H1 (cell line): ENCODE measurements around the gene FOLR3.

Experiments
- JUN ChIP-seq: IDR thresholded peaks from 2 replicates; pipeline ENCODE4 v1.6.1; 2011; ENCODE audit warnings: low read depth, mild to moderate bottlenecking, improper control_type of control experiment, low read length
- MAFK ChIP-seq: IDR thresholded peaks from 2 replicates; pipeline ENCODE4 v1.6.1; 2012; ENCODE audit warnings: low read depth, mild to moderate bottlenecking, improper control_type of control experiment, low read length
- PHF8 ChIP-seq: fragments of 200-600 bp; sonication (generic); conservative IDR thresholded peaks from 2 replicates; pipeline ENCODE4 v1.7.1; 2012; ENCODE audit warnings: low read depth, mild to moderate bottlenecking, inconsistent platforms, low read length, moderate library complexity
- POLR2AphosphoS5 ChIP-seq: IDR thresholded peaks from 2 replicates; pipeline ENCODE4 v1.6.1; 2011; ENCODE audit warnings: low read depth, low read length
- RAD21 ChIP-seq, 2 experiments: IDR thresholded peaks in 1 of 2; conservative IDR thresholded peaks in 1 of 2; 2 replicates each; pipeline ENCODE4 v1.6.1; 2011; ENCODE audit warnings: low read depth in 2 of 2, low read length in 2 of 2, improper control_type of control experiment in 1 of 2, inconsistent platforms in 1 of 2, mild to moderate bottlenecking in 1 of 2, moderate library complexity in 1 of 2
- TBP ChIP-seq: IDR thresholded peaks from 2 replicates; pipeline ENCODE4 v1.6.1; 2011; ENCODE audit warnings: low read depth, low read length, improper control_type of control experiment
- YY1 ChIP-seq: IDR thresholded peaks from 2 replicates; pipeline ENCODE4 v1.6.1; 2011; ENCODE audit warnings: low read depth, mild to moderate bottlenecking, low read length
- TF ChIP-seq, protein P1 (sequence below), 3 experiments: IDR thresholded peaks; 1 replicate in 2 of 3; 2 replicates in 1 of 3; pipeline versions ENCODE4 v1.5.1 to v1.6.1; 2011; ENCODE audit warnings: low read length in 3 of 3, mild to moderate bottlenecking in 3 of 3, inconsistent platforms in 2 of 3, low read depth in 1 of 3, moderate library complexity in 1 of 3; ENCODE audit not compliant: insufficient read depth in 1 of 3; ENCODE audit errors: control extremely low read depth in 1 of 3

DNA sequence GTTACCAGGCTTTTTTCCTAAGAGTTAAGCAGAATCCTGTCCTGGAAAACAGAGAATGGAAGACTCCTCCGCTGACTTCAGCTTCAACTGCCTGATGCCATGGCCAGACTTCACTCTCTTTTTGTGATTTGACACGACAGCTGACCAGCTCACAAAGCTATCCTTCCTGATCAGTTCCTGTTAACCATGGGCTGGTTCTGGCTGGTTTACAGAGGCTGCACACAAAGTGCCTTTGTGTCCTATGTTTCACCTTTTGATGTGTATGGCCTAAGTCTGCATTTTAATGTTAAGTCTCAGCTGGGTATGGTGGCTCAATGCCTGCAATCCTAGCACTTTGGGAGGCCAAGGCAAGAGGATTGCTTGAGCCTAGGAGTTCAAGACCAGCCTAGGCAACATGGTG, 11.1 kb downstream of the FOLR3 start:
- TF ChIP-seq YY1: no peak
- TF ChIP-seq, protein P1, sequence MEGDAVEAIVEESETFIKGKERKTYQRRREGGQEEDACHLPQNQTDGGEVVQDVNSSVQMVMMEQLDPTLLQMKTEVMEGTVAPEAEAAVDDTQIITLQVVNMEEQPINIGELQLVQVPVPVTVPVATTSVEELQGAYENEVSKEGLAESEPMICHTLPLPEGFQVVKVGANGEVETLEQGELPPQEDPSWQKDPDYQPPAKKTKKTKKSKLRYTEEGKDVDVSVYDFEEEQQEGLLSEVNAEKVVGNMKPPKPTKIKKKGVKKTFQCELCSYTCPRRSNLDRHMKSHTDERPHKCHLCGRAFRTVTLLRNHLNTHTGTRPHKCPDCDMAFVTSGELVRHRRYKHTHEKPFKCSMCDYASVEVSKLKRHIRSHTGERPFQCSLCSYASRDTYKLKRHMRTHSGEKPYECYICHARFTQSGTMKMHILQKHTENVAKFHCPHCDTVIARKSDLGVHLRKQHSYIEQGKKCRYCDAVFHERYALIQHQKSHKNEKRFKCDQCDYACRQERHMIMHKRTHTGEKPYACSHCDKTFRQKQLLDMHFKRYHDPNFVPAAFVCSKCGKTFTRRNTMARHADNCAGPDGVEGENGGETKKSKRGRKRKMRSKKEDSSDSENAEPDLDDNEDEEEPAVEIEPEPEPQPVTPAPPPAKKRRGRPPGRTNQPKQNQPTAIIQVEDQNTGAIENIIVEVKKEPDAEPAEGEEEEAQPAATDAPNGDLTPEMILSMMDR (IDR thresholded peaks at IDR 0.05; ENCODE audit: control extremely low read depth in 1 of 3, insufficient read depth in 1 of 3, low read depth in 1 of 3, low read length in 3 of 3): no peak
- TF ChIP-seq PHF8: no peak
- TF ChIP-seq POLR2AphosphoS5: no peak
- no peak for TF ChIP-seq RAD21 (IDR thresholded peaks at IDR 0.05 in 1 of 2, conservative IDR thresholded peaks at IDR 0.05 in 1 of 2; ENCODE audit: low read depth in 2 of 2, low read length in 2 of 2)
- no peak for TF ChIP-seq MAFK
- TF ChIP-seq TBP: no peak
- TF ChIP-seq JUN: no peak
